ENCODE data around the gene C11orf86.

GRCh38 chr11:67024966-67025365, 49.9 kb downstream of the C11orf86 start:
- TF ChIP-seq CTCF (IDR thresholded peaks at IDR 0.05) (no peak), POLR2A (IDR thresholded peaks at IDR 0.05) (no peak), POLR2AphosphoS5 (IDR thresholded peaks at IDR 0.05) (no peak)
